Activated T-cell treated with anti-CD3 and anti-CD28 coated beads, Interleukin-2, amount 50 U/mL, for 24 hours (primary cell): ENCODE measurements around the gene CCDC39.
A peak's percentile ranks its signal among the peaks of the same experiment; 100 is the strongest.
"Not testable (repeated sequence)": the region's sequence is repeated elsewhere in the genome, so short reads cannot be mapped to it uniquely, and the experiment has no call there.

Experiments
- DNase-seq: peaks from one replicate; pipeline ENCODE4 v3.0.0-alpha.2; 2020
- H3K27ac Mint-ChIP-seq: 2 replicates; pipeline ENCODE4 v1.8.0; 2020; ENCODE audit warnings: mild to moderate bottlenecking, mixed read lengths
- H3K27me3 Mint-ChIP-seq: 2 replicates; pipeline ENCODE4 v1.8.0; 2020; ENCODE audit warnings: mixed read lengths
- H3K36me3 Mint-ChIP-seq: 2 replicates; pipeline ENCODE4 v1.8.0; 2020; ENCODE audit warnings: low read depth, mixed read lengths
- H3K4me1 Mint-ChIP-seq: 2 replicates; pipeline ENCODE4 v1.8.0; 2020; ENCODE audit warnings: low read depth, mixed read lengths
- H3K4me3 Mint-ChIP-seq: 2 replicates; pipeline ENCODE4 v1.8.0; 2020; ENCODE audit warnings: mild to moderate bottlenecking, moderate library complexity, mixed read lengths
- H3K9me3 Mint-ChIP-seq: 2 replicates; pipeline ENCODE4 v1.8.0; 2020; ENCODE audit warnings: mixed read lengths

CCDC39 gene

DNA sequence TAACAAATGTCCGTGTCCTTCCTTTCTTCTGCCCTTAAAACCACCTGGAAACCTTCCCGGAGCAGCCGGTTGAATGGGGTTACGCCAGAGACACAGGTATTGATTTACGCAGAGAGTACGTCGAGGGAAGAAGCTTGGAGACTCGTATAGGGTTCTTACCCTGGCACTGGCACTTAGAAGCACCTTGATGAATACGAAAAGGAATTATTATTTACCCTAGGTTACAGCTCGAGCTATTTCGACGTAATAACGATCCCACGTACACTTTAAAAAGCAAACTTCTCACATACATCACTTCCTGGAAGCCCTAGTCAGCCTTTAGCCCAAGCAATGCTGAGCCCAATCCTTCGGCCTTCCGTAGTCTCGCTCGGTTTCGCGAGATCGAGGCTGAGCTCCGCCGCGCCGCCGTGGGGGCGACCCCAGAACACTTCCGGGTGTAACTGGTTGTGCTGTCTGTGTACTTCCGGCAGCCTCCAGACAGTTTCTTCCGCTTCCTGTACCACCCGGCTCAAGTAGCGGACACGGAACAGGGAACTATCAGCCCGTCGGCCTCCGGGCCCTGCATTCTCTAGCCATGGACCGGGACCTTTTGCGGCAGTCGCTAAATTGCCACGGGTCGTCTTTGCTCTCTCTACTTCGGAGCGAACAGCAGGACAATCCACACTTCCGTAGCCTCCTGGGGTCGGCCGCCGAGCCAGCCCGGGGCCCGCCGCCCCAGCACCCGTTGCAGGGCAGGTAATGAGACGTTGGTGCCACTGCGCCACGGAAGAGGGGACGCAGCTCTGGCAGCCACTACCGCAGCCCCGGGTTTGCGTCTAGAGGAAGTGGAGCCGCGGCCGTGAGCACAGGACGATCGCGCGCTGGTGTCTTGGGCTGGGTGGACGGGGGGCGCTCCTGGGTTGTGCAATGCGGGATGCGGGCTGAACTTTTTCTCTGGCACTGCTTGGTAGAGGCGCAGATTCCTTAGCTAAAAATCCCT lies 77.3 kb downstream of the CCDC39 start, which contains the start of gene TTC14:
TSS of gene TTC14 (plus strand) at position 476 of the 979 bp plus-strand sequence. CDS start at position 575, 99 bp downstream.
- peak; percentile 95 for DNase-seq
- H3K27ac Mint-ChIP-seq, result peak within 1 kb of the TSS; percentile 97
- peaks cover 20% of the 10 kb centered on the region for H3K27me3 Mint-ChIP-seq
- peak within 1 kb of the TSS; percentile 92 for H3K4me3 Mint-ChIP-seq
- peaks cover 8% of the 10 kb centered on the region for H3K9me3 Mint-ChIP-seq
- peaks cover 55% of the 10 kb centered on the region for H3K36me3 Mint-ChIP-seq
- H3K4me1 Mint-ChIP-seq, result peaks cover 40% of the 10 kb centered on the region

DNA sequence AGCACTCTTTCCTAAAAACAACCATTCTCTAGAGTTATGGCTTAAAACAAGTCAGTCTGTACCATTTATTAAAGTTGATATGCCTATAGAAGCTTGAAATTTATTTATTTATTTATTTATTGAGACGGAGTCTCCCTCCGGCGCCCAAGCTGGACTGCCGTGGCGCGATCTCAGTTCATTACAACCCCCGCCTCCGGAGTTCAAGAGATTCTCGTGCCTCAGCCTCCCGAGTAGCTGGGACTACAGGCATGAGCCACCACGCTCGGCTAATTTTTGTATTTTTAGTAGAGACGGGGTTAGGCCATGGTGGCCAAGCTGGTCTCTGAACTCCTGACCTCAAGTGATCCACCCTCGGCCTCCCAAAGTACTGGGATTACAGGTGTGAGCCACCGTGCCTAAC lies 78.8 kb downstream of the CCDC39 start:
- H3K27ac Mint-ChIP-seq, result no peak overlapping the region
- H3K4me3 Mint-ChIP-seq, result peak overlapping the region; percentile 92

DNA sequence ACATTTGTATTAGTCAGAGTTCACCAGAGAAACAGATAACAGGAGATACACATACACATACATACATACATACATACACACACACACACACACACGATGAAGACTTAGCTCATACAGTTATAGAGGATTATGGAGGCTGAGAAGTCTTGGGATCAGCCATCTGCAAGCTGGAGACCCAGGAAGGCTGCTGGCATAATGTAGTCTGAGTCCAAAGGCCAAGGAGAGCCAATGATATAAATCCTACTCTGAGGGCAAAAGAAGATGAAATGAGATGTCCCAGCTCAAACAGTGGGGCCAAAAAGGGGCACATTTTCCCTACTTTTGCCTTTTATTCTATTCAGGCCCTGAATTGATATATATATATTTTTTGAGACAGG lies 83.7 kb downstream of the CCDC39 start:
- peaks cover 57% of the 10 kb centered on the region for H3K27me3 Mint-ChIP-seq
- no peak overlapping the region for H3K4me3 Mint-ChIP-seq
- no peaks in the 10 kb centered on the region for H3K4me1 Mint-ChIP-seq
- H3K36me3 Mint-ChIP-seq, result no peaks in the 10 kb centered on the region
- no peak overlapping the region for H3K27ac Mint-ChIP-seq
- no peaks in the 10 kb centered on the region for H3K9me3 Mint-ChIP-seq
- DNase-seq, result no peak

More for the DNA sequence above, 78.8 kb downstream of the CCDC39 start:
- peaks cover 28% of the 10 kb centered on the region for H3K4me1 Mint-ChIP-seq
- peaks cover 31% of the 10 kb centered on the region for H3K27me3 Mint-ChIP-seq
- no peak for DNase-seq
- peaks cover 8% of the 10 kb centered on the region for H3K9me3 Mint-ChIP-seq
- H3K36me3 Mint-ChIP-seq, result peaks cover 40% of the 10 kb centered on the region

DNA sequence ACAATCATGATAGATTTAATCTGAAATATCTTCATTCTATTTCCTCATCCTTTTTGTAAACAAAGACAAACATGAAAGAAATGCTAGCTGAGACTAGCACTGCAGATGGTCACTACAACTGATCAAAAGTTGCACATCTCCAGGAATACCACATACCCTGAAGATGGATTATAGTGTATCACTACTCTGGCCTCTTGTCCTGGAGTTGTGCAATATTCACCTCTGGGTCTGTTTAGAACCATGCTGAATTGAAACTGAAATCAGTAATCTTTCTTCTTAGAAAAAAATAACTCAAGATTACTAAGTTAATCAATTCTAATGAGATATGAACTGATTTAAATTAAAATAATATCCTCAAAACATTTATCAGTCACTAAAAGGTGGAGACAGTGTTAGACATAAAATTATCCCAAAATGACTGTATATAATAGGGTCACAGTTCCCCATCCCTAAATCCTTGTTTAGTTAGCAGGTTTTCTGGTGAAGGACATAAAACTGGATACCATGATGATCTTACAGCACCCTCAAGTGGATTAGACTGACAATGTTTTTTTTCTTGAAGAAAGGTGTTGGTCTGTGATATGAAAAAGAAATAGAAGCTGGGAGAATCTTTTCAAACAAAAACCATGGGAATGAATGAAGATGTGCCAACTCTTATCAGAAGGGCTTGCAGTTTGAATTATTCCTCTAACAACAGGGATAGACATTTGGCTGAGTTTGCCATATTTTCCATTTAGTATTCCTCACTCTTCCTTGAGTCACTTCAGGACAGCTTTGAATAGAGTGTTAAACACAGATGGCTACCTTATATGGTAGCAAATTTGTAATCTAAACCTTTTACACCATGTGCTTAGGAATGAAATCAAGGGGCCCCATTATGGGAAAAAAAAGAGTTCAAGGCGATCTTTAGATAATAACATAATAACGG lies 84.4 kb downstream of the CCDC39 start:
- no peak for DNase-seq
- H3K27ac Mint-ChIP-seq, result no peak overlapping the region
- H3K9me3 Mint-ChIP-seq, result no peaks in the 10 kb centered on the region
- H3K4me1 Mint-ChIP-seq, result no peaks in the 10 kb centered on the region
- H3K4me3 Mint-ChIP-seq, result no peak overlapping the region
- H3K27me3 Mint-ChIP-seq, result peaks cover 56% of the 10 kb centered on the region
- H3K36me3 Mint-ChIP-seq, result no peaks in the 10 kb centered on the region

DNA sequence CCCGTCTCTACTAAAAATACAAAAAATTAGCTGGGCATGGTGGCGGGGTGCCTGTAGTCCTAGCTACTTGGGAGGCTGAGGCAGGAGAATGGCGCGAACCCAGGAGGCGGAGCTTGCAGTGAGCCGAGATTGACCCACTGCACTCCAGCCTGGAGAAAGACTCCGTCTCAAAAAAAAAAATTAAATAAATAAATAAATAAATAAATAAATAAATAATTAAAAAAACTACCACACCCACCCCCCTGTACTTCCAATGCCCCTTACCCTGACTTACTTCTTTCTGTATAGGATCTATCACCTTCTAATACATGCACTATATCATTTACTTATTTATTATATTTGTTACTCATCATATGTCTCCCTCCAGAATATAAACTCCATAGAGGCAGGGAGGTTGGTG lies 85.7 kb downstream of the CCDC39 start:
- peaks cover 59% of the 10 kb centered on the region for H3K27me3 Mint-ChIP-seq
- not testable (repeated sequence) for H3K36me3 Mint-ChIP-seq, H3K4me1 Mint-ChIP-seq, H3K4me3 Mint-ChIP-seq, H3K27ac Mint-ChIP-seq, DNase-seq, H3K9me3 Mint-ChIP-seq

DNA sequence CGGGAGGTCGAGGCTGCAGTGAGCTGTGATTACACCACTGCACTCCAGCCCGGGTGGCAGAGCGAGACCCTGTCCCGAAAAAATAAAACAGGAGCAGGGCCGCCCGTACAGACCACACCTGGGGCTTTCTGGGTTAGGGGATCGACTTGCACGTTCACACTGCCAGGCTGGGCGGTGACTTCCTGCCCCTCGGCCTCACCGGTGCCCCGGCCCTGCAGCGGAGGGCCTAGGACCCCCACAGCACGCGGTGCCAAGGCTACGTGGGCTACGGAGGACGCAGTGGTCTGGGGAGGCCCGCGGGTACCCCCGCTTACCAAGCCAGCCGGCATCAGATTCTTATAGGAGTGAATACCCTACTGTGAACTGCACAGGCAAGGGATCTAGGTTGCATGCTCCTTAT lies 88.9 kb downstream of the CCDC39 start:
- no peak overlapping the region for H3K27ac Mint-ChIP-seq
- H3K4me3 Mint-ChIP-seq, result no peak overlapping the region
- no peak for DNase-seq
- H3K9me3 Mint-ChIP-seq, result no peaks in the 10 kb centered on the region
- peaks cover 59% of the 10 kb centered on the region for H3K27me3 Mint-ChIP-seq
- no peaks in the 10 kb centered on the region for H3K36me3 Mint-ChIP-seq
- H3K4me1 Mint-ChIP-seq, result no peaks in the 10 kb centered on the region

DNA sequence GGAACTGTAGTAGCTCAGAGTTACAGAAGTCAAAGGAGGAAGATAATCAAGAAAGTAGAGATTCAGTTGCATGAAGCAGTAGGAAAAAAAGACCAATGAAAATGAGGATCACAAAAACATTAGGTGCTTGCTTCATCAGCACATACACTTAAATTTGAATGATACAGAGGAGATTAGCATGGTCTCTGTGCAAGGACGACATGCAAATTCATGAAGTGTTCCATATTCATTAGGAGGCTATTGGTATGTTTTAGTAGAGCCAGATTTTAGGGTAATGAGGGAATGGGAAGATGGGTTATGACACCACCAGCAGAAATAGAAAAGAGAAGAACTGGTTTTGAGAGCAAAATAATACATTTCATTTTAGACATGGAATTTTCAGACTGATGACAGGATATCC lies 98.4 kb downstream of the CCDC39 start:
- Mint-ChIP-seq H3K27me3 (peaks cover 36% of the 10 kb centered on the region), H3K36me3 (no peaks in the 10 kb centered on the region), H3K27ac (no peak overlapping the region), H3K9me3 (no peaks in the 10 kb centered on the region), H3K4me3 (no peak overlapping the region), H3K4me1 (no peaks in the 10 kb centered on the region)
- DNase-seq, result no peak

DNA sequence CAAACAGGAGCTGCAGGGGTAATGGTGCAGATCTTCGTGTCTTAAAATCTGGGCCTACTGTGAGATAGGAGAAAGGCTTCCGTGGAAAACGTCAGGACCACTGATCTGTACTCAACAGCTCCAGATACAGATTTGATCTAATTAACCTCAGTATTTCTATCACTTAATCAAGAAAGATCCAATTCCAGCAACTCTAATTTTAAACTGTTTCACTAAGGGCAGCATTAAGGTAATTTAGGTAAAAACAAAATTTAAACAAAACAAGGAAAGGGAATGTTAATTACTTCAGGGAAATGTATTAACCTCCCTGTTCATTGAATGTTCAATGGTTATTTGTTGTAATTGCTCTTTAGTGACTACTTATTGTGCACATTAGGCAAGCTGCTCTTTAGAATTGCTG lies 103.7 kb downstream of the CCDC39 start:
- DNase-seq, result no peak
- H3K4me1 Mint-ChIP-seq, result no peaks in the 10 kb centered on the region
- no peak overlapping the region for H3K4me3 Mint-ChIP-seq
- no peaks in the 10 kb centered on the region for H3K36me3 Mint-ChIP-seq
- H3K27me3 Mint-ChIP-seq, result peaks cover 9% of the 10 kb centered on the region
- H3K27ac Mint-ChIP-seq, result no peak overlapping the region
- no peaks in the 10 kb centered on the region for H3K9me3 Mint-ChIP-seq

DNA sequence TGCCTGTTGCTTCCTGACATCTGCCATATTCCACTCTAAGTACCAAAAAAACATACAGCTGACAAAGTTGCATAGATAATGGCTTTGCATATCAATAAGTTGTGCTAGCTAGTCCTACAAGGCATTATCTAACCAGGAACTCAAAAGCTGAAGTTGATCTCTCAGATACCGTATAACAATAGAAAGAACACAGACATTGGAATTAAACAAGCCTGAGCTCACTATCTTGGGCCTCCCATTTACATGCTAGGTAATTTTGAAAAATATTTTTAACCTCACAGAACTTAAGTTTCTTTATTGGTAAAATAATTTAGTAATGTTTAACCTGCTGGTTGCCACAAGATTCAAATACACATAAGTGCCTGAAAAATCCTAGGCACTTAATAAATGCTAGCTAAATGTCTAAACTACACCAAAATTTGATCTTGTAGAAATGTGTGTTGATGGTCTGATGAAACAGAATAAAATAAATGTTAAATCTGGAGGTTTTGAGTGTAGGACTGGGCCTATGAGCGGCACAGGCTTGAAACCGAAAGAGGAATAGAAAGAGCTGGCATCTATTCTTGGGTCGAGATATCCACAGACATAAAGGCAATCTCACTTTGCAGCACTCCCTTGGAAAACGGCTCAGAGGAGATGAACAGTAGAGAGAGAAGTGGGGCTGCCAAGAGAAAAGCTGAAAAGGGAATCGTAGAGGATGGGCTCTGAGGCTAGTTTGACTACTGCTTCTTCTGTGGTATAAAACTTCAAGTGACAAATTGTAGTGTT lies 107.3 kb downstream of the CCDC39 start:
- Mint-ChIP-seq H3K4me3 (no peak overlapping the region), H3K27me3 (peaks cover 19% of the 10 kb centered on the region), H3K9me3 (no peaks in the 10 kb centered on the region), H3K36me3 (no peaks in the 10 kb centered on the region), H3K4me1 (no peaks in the 10 kb centered on the region), H3K27ac (no peak overlapping the region)
- no peak for DNase-seq

DNA sequence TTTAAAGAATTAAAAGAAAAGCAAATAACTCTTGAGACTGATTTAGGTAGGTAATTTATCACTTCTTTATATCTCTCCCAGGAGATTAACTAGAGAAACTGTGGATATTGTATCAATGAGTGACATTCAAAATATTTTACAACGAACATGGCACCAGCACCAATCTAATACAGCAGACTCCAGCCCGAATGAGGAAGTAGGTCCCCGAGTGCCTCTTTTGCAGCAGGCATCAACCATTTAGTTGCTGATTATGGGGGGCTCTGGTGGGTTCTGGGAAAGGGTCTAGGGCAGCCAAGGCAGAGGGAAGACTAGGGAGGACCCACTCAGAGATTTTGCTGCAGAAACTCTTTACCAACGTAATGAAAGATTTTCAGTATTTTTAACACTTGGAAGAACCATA lies 109.1 kb downstream of the CCDC39 start:
- no peaks in the 10 kb centered on the region for H3K4me1 Mint-ChIP-seq
- DNase-seq, result no peak
- no peak overlapping the region for H3K4me3 Mint-ChIP-seq
- no peak overlapping the region for H3K27ac Mint-ChIP-seq
- H3K36me3 Mint-ChIP-seq, result no peaks in the 10 kb centered on the region
- H3K9me3 Mint-ChIP-seq, result no peaks in the 10 kb centered on the region
- peaks cover 22% of the 10 kb centered on the region for H3K27me3 Mint-ChIP-seq

DNA sequence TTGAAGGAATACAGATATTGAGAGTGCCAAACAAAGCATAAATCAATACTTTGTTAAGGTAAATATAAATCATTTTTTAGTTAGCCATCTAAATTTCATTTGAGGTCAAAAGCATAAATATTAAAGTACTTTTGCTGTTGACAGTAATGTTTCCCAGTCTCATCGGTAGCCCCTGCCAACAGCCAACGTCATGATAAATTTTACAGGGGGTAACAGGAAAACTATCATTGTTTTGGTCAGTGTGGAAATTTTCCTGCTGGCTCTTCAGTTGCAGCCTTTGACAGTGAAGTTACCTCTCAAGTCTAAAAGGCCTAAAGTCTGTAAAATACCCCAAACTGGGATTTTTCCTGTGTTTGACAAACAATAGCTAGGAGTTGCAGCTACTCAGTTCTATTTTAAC lies 114.6 kb downstream of the CCDC39 start:
- peaks cover under 1% of the 10 kb centered on the region for H3K9me3 Mint-ChIP-seq
- H3K36me3 Mint-ChIP-seq, result no peaks in the 10 kb centered on the region
- no peaks in the 10 kb centered on the region for H3K4me1 Mint-ChIP-seq
- H3K4me3 Mint-ChIP-seq, result no peak overlapping the region
- H3K27ac Mint-ChIP-seq, result no peak overlapping the region
- DNase-seq, result no peak
- peaks cover 20% of the 10 kb centered on the region for H3K27me3 Mint-ChIP-seq
